Measurements from ENCODE around the gene SRGAP3.

The SRGAP3 gene

GRCh38 chr3:8945890-8946600 lies 303.4 kb downstream of the SRGAP3 start:
- DNase-seq (ENCODE audit: extremely low read depth in 1 of 2, low read depth in 1 of 2): no peak

- no peak for DNase-seq (ENCODE audit: extremely low read depth in 1 of 2, low read depth in 1 of 2)
These were observed 306.5 kb downstream of the SRGAP3 start for GRCh38 chr3:8942746-8943488.

GRCh38 chr3:8942115-8942514 lies 307.3 kb downstream of the SRGAP3 start:
- no peak for DNase-seq (ENCODE audit: extremely low read depth in 1 of 2, low read depth in 1 of 2)

- no peak for DNase-seq (ENCODE audit: extremely low read depth in 1 of 2, low read depth in 1 of 2)
These were observed 311.4 kb downstream of the SRGAP3 start for GRCh38 chr3:8938021-8938420.

GRCh38 chr3:8937064-8938020 lies 312.1 kb downstream of the SRGAP3 start:
- DNase-seq (ENCODE audit: extremely low read depth in 1 of 2, low read depth in 1 of 2): no peak

DNA sequence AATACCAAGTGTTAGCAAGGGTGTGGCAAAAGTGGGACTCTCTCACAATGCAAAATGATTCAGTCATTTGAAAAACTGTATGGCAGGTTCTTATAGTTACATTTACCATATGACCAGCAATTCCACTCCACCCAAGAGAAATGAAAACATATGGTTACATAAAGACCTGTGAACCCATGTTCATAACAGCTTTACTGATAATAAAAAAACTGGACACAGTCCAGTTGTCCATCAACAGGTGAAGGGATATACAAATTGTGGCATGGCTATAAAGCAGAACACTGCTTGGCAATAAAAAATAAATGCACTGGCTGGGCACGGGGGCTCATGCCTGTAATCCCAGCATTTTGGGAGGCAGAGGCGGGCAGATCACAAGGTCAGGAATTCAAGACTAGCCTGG lies 316.9 kb downstream of the SRGAP3 start:
- DNase-seq (ENCODE audit: extremely low read depth in 1 of 2, low read depth in 1 of 2): no peak

DNA sequence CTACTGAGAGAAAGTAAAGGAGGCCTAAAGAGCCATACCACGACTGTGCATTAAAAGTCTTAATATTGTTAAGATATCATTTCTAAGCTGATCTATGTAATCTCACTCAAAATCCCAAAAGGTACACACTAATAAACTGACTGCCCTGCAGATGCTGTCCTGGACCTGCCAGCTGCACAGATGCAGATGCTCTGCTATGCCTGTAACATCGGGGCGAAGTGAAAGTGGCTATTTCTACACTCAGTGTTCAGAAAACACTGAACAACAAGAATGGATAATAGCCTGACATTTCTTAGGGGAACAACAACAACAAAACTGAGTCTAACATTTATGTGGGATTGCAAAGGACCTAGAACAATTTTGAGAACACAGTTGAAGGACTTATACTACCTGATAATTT lies 318.1 kb downstream of the SRGAP3 start:
- DNase-seq (ENCODE audit: extremely low read depth in 1 of 2, low read depth in 1 of 2): no peak
